Nephron (organoid): ENCODE data around the gene TLCD5.

Experiments
- H3K27ac Mint-ChIP-seq, 3 experiments: 2 replicates each; pipeline ENCODE4 v1.8.0; 2020; ENCODE audit warnings: mixed read lengths in 3 of 3, mild to moderate bottlenecking in 2 of 3, moderate library complexity in 1 of 3
- H3K27me3 Mint-ChIP-seq: 2 replicates; pipeline ENCODE4 v1.8.0; 2021; ENCODE audit warnings: low read depth, mild to moderate bottlenecking, moderate library complexity, mixed read lengths
- H3K36me3 Mint-ChIP-seq: 2 replicates; pipeline ENCODE4 v1.8.0; 2020; ENCODE audit warnings: low read depth, mixed read lengths
- H3K4me1 Mint-ChIP-seq: 2 replicates; pipeline ENCODE4 v1.8.0; 2020; ENCODE audit warnings: mixed read lengths
- H3K4me3 Mint-ChIP-seq, 3 experiments: 2 replicates each; pipeline ENCODE4 v1.8.0; 2020; ENCODE audit warnings: mild to moderate bottlenecking in 3 of 3, mixed read lengths in 3 of 3, moderate library complexity in 2 of 3
- H3K9me3 Mint-ChIP-seq: 2 replicates; pipeline ENCODE4 v1.8.0; 2020; ENCODE audit warnings: mixed read lengths
- CTCF ChIP-seq, 3 experiments: fragments of 200-600 bp; sonication (generic); IDR thresholded peaks; one replicate each; pipeline ENCODE4 v1.5.0; 2021; ENCODE audit warnings: antibody characterized with exemption in 3 of 3; ENCODE audit not compliant: unreplicated experiment in 3 of 3

TLCD5 gene

GRCh38 chr11:120294096-120294495 is 31.0 kb upstream of the TLCD5 start:
- no peak overlapping the region for H3K27ac Mint-ChIP-seq

GRCh38 chr11:120295099-120295498 is 30.0 kb upstream of the TLCD5 start:
- Mint-ChIP-seq H3K27ac (no peak overlapping the region), H3K4me1 (peaks cover 13% of the 10 kb centered on the region), H3K4me3 (no peak overlapping the region), H3K36me3 (no peaks in the 10 kb centered on the region), H3K27me3 (peaks cover 55% of the 10 kb centered on the region), H3K9me3 (no peaks in the 10 kb centered on the region)
- no peak for TF ChIP-seq CTCF (IDR thresholded peaks at IDR 0.05; ENCODE audit: unreplicated experiment in 3 of 3)

More at GRCh38 chr11:120294096-120294495, 31.0 kb upstream of the TLCD5 start:
- Mint-ChIP-seq H3K4me3 (no peak overlapping the region), H3K36me3 (no peaks in the 10 kb centered on the region), H3K27me3 (peaks cover 60% of the 10 kb centered on the region), H3K4me1 (peaks cover 8% of the 10 kb centered on the region), H3K9me3 (no peaks in the 10 kb centered on the region)
- no peak for TF ChIP-seq CTCF (IDR thresholded peaks at IDR 0.05; ENCODE audit: unreplicated experiment in 3 of 3)

- H3K4me3 Mint-ChIP-seq: no peak overlapping the region
- no peak for TF ChIP-seq CTCF (IDR thresholded peaks at IDR 0.05; ENCODE audit: unreplicated experiment in 3 of 3)
- peaks cover 51% of the 10 kb centered on the region for H3K27me3 Mint-ChIP-seq
These were observed 28.5 kb upstream of the TLCD5 start for GRCh38 chr11:120296554-120296953.

GRCh38 chr11:120298461-120298860 is 26.6 kb upstream of the TLCD5 start:
- Mint-ChIP-seq H3K4me3 (no peak overlapping the region), H3K27me3 (peaks cover 45% of the 10 kb centered on the region), H3K36me3 (no peaks in the 10 kb centered on the region), H3K4me1 (peaks cover 13% of the 10 kb centered on the region), H3K27ac (no peak overlapping the region), H3K9me3 (no peaks in the 10 kb centered on the region)
- TF ChIP-seq CTCF (IDR thresholded peaks at IDR 0.05; ENCODE audit: unreplicated experiment in 3 of 3): no peak

More at GRCh38 chr11:120296554-120296953, 28.5 kb upstream of the TLCD5 start:
- Mint-ChIP-seq H3K9me3 (no peaks in the 10 kb centered on the region), H3K36me3 (no peaks in the 10 kb centered on the region), H3K27ac (no peak overlapping the region), H3K4me1 (peaks cover 13% of the 10 kb centered on the region)

- H3K27me3 Mint-ChIP-seq: peaks cover 41% of the 10 kb centered on the region
- H3K4me1 Mint-ChIP-seq: peaks cover 13% of the 10 kb centered on the region
These were observed 22.9 kb upstream of the TLCD5 start for GRCh38 chr11:120302001-120302805.

More at GRCh38 chr11:120302001-120302805, 22.9 kb upstream of the TLCD5 start:
- Mint-ChIP-seq H3K4me3 (no peak overlapping the region), H3K27ac (no peak overlapping the region), H3K36me3 (no peaks in the 10 kb centered on the region), H3K9me3 (no peaks in the 10 kb centered on the region)
- no peak for TF ChIP-seq CTCF (IDR thresholded peaks at IDR 0.05; ENCODE audit: unreplicated experiment in 3 of 3)
